Spleen (tissue), 7 donors: Measurements from ENCODE around the gene CORIN.

Source experiments
- POLR2A ChIP-seq, 3 donors: fragments of 450-650 bp; IDR thresholded peaks; one replicate each; pipeline ENCODE4 v1.5.1; 2017; ENCODE audit warnings: antibody characterized with exemption in 3 of 3, mild to moderate bottlenecking in 1 of 3
- POLR2AphosphoS5 ChIP-seq, 3 donors: sonication (generic); formaldehyde crosslinking; IDR thresholded peaks; one replicate each; pipeline ENCODE4 v1.5.1; 2017; ENCODE audit warnings: antibody characterized with exemption in 3 of 3
- TF ChIP-seq, protein P1 (sequence below), 11 experiments: fragments of 200-600 bp in 7 of 11; fragments of 450-650 bp in 4 of 11; sonication (generic) in 4 of 11; IDR thresholded peaks in 8 of 11; conservative IDR thresholded peaks in 3 of 11; 1 replicate in 7 of 11; 2 replicates in 4 of 11; pipeline versions ENCODE4 v1.4.0 to v1.8.0; 2016 to 2021; ENCODE audit warnings: antibody characterized with exemption in 11 of 11, inconsistent platforms in 4 of 11, mild to moderate bottlenecking in 1 of 11
- donor health status: DM: no; HTN: no; CAD: no; lungs with moderate emphysema.
- donor health status: DM: no; HTN: no; CAD: no.
- donor health status: DM: no; HTN: no; CAD: no.

DNA sequence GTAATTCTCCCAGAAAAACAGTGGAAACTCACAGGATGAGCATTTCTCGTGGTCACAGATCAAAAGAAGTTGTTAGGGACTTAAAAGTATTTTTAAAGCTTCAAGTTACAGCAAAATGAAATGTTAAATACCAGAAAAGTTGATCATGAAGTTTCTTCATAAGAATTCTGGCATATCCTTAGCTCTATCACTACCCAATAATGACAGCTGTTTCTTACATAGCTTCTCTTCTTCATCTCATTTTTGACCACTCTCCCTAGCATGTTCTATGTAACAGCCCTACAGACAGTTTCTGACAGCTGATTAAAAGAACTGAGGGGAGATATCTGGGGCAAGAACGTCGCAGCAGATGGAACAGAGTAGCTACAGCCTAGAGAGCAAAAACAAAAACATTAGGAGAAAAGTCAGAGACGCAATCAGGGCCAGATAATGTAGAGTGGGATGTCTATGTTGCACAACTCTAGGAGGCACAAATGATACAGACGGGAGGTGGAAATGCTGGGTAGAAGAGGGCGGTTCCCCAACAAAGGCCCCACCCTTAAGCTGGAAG, 108.7 kb downstream of the CORIN start:
- TF ChIP-seq, protein P1, sequence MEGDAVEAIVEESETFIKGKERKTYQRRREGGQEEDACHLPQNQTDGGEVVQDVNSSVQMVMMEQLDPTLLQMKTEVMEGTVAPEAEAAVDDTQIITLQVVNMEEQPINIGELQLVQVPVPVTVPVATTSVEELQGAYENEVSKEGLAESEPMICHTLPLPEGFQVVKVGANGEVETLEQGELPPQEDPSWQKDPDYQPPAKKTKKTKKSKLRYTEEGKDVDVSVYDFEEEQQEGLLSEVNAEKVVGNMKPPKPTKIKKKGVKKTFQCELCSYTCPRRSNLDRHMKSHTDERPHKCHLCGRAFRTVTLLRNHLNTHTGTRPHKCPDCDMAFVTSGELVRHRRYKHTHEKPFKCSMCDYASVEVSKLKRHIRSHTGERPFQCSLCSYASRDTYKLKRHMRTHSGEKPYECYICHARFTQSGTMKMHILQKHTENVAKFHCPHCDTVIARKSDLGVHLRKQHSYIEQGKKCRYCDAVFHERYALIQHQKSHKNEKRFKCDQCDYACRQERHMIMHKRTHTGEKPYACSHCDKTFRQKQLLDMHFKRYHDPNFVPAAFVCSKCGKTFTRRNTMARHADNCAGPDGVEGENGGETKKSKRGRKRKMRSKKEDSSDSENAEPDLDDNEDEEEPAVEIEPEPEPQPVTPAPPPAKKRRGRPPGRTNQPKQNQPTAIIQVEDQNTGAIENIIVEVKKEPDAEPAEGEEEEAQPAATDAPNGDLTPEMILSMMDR (IDR thresholded peaks at IDR 0.05 in 8 of 11, conservative IDR thresholded peaks at IDR 0.05 in 3 of 11): no peak
- no peak for TF ChIP-seq POLR2A (IDR thresholded peaks at IDR 0.05)
- no peak for TF ChIP-seq POLR2AphosphoS5 (IDR thresholded peaks at IDR 0.05)
